Brain microvascular endothelial cell (primary cell): Measurements from ENCODE around the gene GABRB1.

Experiments used
- DNase-seq: peaks from one replicate; pipeline ENCODE4 v3.0.0-alpha.2; 2020
- H3K27ac ChIP-seq: fragments of 250-450 bp; sonication (Bioruptor Pico); 2 replicates; pipeline ENCODE4 v1.5.1; 2020; ENCODE audit warnings: mild to moderate bottlenecking, moderate library complexity
- H3K27me3 ChIP-seq: fragments of 250-450 bp; sonication (Bioruptor Pico); replicated peaks from 2 replicates; pipeline ENCODE4 v1.5.1; 2020; ENCODE audit warnings: mild to moderate bottlenecking
- H3K36me3 ChIP-seq: fragments of 250-450 bp; sonication (Bioruptor Pico); replicated peaks from 2 replicates; pipeline ENCODE4 v1.5.1; 2020; ENCODE audit warnings: mild to moderate bottlenecking
- H3K4me3 ChIP-seq: 2 replicates; pipeline ENCODE4 v1.5.1; 2011; ENCODE audit warnings: low read depth, mild to moderate bottlenecking, control low read depth, low read length, moderate library complexity
- in situ Hi-C: cut with HindIII; loops from 2 replicates; pipeline ENCODE4 v1.10.0; 2017; ENCODE audit warnings: low sequenced_read_pairs, low pct_ligation_motif_present
- TF ChIP-seq, protein P1 (sequence below): IDR thresholded peaks from 2 replicates; pipeline ENCODE4 v1.5.1; 2011; ENCODE audit warnings: low read depth, mild to moderate bottlenecking, moderate library complexity, low read length, control low read depth, inconsistent platforms; ENCODE audit errors: missing control alignments

GABRB1 gene

DNA sequence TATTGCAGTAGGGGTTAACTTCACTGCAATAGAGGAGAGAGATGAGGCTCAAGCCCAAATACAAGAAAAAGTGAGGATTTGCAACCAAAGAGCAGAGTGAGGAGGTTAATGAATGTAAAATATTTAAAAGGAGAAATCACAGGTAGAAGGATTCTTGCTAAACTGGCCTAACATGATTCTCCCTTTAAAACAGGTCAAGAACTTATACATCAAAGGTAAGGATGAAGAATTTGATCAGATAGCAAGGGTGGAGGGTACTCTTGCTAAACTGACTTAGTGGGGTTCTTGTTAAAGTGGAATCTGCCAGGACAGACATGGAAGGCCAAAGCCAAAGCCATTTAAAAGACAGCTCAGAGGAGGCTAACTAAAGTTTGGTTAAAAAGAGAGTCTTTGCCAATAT, 193.0 kb downstream of the GABRB1 start:
- Histone ChIP-seq H3K27ac (no peak overlapping the region), H3K27me3 (no peaks in the 10 kb centered on the region), H3K4me3 (no peak overlapping the region), H3K36me3 (no peaks in the 10 kb centered on the region)
- DNase-seq = no peak
- TF ChIP-seq, protein P1, sequence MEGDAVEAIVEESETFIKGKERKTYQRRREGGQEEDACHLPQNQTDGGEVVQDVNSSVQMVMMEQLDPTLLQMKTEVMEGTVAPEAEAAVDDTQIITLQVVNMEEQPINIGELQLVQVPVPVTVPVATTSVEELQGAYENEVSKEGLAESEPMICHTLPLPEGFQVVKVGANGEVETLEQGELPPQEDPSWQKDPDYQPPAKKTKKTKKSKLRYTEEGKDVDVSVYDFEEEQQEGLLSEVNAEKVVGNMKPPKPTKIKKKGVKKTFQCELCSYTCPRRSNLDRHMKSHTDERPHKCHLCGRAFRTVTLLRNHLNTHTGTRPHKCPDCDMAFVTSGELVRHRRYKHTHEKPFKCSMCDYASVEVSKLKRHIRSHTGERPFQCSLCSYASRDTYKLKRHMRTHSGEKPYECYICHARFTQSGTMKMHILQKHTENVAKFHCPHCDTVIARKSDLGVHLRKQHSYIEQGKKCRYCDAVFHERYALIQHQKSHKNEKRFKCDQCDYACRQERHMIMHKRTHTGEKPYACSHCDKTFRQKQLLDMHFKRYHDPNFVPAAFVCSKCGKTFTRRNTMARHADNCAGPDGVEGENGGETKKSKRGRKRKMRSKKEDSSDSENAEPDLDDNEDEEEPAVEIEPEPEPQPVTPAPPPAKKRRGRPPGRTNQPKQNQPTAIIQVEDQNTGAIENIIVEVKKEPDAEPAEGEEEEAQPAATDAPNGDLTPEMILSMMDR = no peak
- in situ Hi-C loops = no loop called here

DNA sequence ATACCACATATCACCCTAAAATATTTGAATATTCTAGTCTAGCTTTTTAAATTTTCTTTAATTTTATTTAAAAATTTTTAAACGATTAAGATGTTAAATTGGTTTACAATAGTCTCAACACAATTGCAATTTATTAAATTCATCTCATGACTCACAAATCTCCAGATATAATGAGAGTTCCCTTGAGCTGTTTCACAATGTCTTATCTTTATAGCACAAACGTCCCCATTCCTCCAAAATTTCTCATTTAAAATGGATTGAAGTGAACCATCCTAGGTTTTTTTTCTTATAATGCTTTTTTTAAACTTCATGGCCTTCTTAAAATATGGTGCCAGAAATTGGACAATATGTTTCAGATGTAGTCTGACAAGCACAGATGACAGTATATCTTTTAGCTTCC, 204.4 kb downstream of the GABRB1 start:
- no peak for DNase-seq
- TF ChIP-seq, protein P1 = no peak
- Histone ChIP-seq H3K27ac (no peak overlapping the region), H3K36me3 (no peaks in the 10 kb centered on the region), H3K4me3 (no peak overlapping the region), H3K27me3 (no peaks in the 10 kb centered on the region)
- in situ Hi-C loops = no loop called here

DNA sequence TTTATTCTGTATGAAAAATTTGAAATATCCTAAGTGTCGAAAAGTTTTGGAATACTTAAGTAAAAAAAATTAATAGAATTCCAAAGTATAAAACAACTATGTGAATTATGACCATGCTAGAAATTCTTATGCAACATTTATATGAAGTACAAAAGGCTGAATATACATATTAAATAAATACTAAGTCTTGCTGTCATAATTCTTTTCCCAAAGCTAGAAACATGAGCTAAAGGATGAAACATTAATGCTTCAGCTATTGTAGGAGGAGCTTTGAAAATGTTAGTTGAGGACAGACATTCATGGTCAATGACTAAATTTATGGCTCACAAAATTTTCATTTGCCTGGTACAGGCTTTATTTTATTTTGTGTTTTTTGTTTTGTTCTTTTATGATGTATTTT, 207.3 kb downstream of the GABRB1 start:
- no peaks in the 10 kb centered on the region for H3K36me3 ChIP-seq
- H3K27ac ChIP-seq = no peak overlapping the region
- DNase-seq = no peak
- no peaks in the 10 kb centered on the region for H3K27me3 ChIP-seq
- TF ChIP-seq, protein P1 = no peak
- H3K4me3 ChIP-seq = no peak overlapping the region
- in situ Hi-C loops = no loop called here

DNA sequence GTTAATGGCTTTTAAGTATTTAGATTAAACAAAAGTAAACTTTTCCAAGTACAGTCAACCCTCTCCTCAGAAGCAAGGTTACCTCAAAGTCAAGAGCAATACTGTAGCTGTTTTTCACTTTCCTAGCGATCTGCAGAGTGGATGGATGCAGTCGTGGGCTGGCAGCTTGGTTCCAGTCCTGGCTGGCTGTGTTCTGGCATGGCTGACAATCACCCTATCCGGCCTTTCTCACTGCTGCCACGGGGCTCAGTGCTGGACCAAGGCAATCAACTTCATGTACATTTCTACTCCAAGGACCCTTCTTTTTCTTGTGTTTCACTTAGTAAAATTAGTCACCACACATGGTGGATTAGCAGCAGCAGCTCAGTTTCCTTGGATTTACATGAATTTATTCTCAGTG, 208.3 kb downstream of the GABRB1 start:
- Histone ChIP-seq H3K27ac (no peak overlapping the region), H3K4me3 (no peak overlapping the region), H3K36me3 (no peaks in the 10 kb centered on the region), H3K27me3 (no peaks in the 10 kb centered on the region)
- in situ Hi-C loops = no loop called here
- TF ChIP-seq, protein P1 = no peak
- DNase-seq = no peak

DNA sequence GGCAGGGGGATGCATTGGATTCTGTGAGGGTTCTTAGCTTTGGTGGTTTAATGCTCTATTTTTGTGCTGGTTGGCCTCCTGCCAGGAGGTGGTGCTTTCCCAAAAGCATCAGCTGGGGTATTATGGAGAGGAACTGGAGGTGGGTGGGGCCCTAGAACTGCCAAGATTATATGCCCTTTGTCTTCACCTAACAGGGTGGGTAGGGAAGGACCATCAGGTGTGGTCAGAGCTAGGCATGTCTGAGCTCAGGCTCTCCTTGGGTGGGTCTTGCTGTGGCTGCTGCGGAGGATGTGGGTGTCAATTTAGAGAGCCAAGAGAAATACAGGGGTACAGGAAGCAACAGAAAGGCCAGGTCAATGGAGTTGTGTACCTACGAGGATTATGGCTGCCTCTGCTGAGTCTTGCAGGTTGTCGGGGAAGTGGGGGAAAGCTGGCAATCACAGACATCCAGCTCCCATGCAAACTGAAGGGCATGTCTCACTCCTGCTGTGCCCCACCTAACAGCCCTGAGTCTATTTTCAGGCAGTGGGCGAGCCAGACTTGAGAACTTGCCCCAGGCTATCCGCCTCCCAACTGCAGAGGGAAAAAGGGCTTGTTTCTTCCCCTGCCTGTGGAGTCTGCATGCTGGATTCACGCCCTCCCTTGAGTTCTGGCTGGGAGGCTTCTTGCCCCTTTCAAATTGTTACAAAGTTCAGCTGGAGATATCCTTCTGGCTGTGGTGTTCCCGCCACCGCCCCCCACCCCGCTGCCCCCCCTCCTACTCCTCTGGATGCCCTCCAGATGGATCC, 220.2 kb downstream of the GABRB1 start:
- no peaks in the 10 kb centered on the region for H3K27me3 ChIP-seq
- no peak overlapping the region for H3K4me3 ChIP-seq
- TF ChIP-seq, protein P1 = no peak
- no peaks in the 10 kb centered on the region for H3K36me3 ChIP-seq
- no peak for DNase-seq
- in situ Hi-C loops = no loop called here
- no peak overlapping the region for H3K27ac ChIP-seq

DNA sequence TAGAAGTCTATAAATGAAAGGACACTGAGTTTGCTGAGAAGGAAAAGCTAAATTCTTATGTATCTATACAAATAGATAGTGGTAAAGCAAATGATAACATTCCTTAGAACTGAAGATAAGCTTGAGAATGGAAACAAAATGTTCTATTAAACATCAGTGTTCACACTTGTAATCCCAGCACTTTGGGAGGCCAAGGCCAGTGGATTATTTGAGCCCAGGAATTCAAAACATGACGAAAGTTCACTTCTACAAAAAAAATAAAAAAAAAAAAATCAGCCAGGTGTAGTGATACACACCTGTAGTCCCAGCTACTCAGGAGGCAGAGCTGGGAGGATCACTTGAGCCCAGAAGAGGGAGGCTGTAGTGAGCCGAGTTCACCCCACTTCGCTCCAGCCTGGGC, 232.4 kb downstream of the GABRB1 start:
- DNase-seq = no peak
- in situ Hi-C loops = no loop called here
- H3K27me3 ChIP-seq = no peaks in the 10 kb centered on the region
- no peak overlapping the region for H3K27ac ChIP-seq
- H3K4me3 ChIP-seq = no peak overlapping the region
- no peaks in the 10 kb centered on the region for H3K36me3 ChIP-seq
- TF ChIP-seq, protein P1 = no peak
